Uterus (tissue), 4 donors: ENCODE results near the gene GDPGP1. TPM values are rescaled to one million over a fixed set of nuclear protein-coding genes. Genes with fewer than 3 reads are reported as not detected.

Experiments
- DNase-seq, 2 donors: peaks; one replicate each; pipeline ENCODE4 v3.0.0-alpha.2; 2019 to 2020
- H3K27ac ChIP-seq, 2 donors: fragments of 200-600 bp; sonication (generic); 1 replicate in 1 of 2; 2 replicates in 1 of 2; pipeline ENCODE4 v1.5.1; 2016 to 2018
- H3K27me3 ChIP-seq, 2 donors: fragments of 200-600 bp; sonication (generic); one replicate each; pipeline ENCODE4 v1.5.1; 2018 to 2019; ENCODE audit warnings: control low read depth in 1 of 2
- H3K36me3 ChIP-seq, 2 donors: fragments of 200-600 bp; sonication (generic); one replicate each; pipeline ENCODE4 v1.5.1; 2019; ENCODE audit warnings: control low read depth in 1 of 2
- H3K4me1 ChIP-seq, 2 donors: fragments of 200-600 bp; sonication (generic); one replicate each; pipeline ENCODE4 v1.5.1; 2018 to 2019; ENCODE audit warnings: control low read depth in 1 of 2
- H3K4me3 ChIP-seq, 2 donors: fragments of 200-600 bp; sonication (generic); 1 replicate in 1 of 2; 2 replicates in 1 of 2; pipeline ENCODE4 v1.5.1; 2018 to 2019; ENCODE audit warnings: mild to moderate bottlenecking in 1 of 2
- H3K9me3 ChIP-seq, 2 donors: fragments of 200-600 bp; sonication (generic); one replicate each; pipeline ENCODE4 v1.5.1; 2019; ENCODE audit warnings: control low read depth in 1 of 2
- POLR2A ChIP-seq, 2 donors: fragments of 450-650 bp; IDR thresholded peaks; one replicate each; pipeline ENCODE4 v1.6.1; 2016; ENCODE audit warnings: antibody characterized with exemption in 2 of 2, mild to moderate bottlenecking in 1 of 2, moderate library complexity in 1 of 2
- intact Hi-C: fragments of 100-400 bp; cut with DNase I; formaldehyde crosslinking; loops from one replicate; pipeline ENCODE4 v1.15.1; 2023; ENCODE audit warnings: low total_unique reads
- total RNA-seq, 4 donors: library from RNA; depleted of rRNA in 3 of 4; stranded (reverse); fragments of >200 nt in 3 of 4; gene quantifications; one replicate each; pipeline versions ENCODE4 v1.1.0 to v1.2.4, GENCODE V29; 2014 to 2023
- TF ChIP-seq, protein P1 (sequence below), 4 experiments: fragments of 200-600 bp in 2 of 4; fragments of 450-650 bp in 2 of 4; sonication (generic) in 2 of 4; IDR thresholded peaks; one replicate each; pipeline ENCODE4 v1.5.1; 2016 to 2019; ENCODE audit warnings: antibody characterized with exemption in 4 of 4, mild to moderate bottlenecking in 2 of 4, moderate library complexity in 1 of 4
- donor health status: DM: yes; HTN: yes; CAD: no.

GDPGP1 gene
- total RNA-seq, 4 donors from 2014 or later: under 0.01 to 15.0 (median 4.0) TPM

- H3K4me3 ChIP-seq: no peak overlapping the region
- H3K27ac ChIP-seq: no peak overlapping the region
- intact Hi-C loops: no loop called here
- no peaks in the 10 kb centered on the region for H3K36me3 ChIP-seq
- no peak for DNase-seq
- H3K9me3 ChIP-seq: no peaks in the 10 kb centered on the region
- H3K27me3 ChIP-seq: no peaks in the 10 kb centered on the region
- no peak for TF ChIP-seq POLR2A (IDR thresholded peaks at IDR 0.05)
- TF ChIP-seq, protein P1, sequence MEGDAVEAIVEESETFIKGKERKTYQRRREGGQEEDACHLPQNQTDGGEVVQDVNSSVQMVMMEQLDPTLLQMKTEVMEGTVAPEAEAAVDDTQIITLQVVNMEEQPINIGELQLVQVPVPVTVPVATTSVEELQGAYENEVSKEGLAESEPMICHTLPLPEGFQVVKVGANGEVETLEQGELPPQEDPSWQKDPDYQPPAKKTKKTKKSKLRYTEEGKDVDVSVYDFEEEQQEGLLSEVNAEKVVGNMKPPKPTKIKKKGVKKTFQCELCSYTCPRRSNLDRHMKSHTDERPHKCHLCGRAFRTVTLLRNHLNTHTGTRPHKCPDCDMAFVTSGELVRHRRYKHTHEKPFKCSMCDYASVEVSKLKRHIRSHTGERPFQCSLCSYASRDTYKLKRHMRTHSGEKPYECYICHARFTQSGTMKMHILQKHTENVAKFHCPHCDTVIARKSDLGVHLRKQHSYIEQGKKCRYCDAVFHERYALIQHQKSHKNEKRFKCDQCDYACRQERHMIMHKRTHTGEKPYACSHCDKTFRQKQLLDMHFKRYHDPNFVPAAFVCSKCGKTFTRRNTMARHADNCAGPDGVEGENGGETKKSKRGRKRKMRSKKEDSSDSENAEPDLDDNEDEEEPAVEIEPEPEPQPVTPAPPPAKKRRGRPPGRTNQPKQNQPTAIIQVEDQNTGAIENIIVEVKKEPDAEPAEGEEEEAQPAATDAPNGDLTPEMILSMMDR (IDR thresholded peaks at IDR 0.05): no peak
- H3K4me1 ChIP-seq: peaks cover 0 to 3% of the 10 kb centered on the region in 2 donors
These were observed 27.8 kb downstream of the GDPGP1 start for GRCh38 chr15:90261811-90262210.

DNA sequence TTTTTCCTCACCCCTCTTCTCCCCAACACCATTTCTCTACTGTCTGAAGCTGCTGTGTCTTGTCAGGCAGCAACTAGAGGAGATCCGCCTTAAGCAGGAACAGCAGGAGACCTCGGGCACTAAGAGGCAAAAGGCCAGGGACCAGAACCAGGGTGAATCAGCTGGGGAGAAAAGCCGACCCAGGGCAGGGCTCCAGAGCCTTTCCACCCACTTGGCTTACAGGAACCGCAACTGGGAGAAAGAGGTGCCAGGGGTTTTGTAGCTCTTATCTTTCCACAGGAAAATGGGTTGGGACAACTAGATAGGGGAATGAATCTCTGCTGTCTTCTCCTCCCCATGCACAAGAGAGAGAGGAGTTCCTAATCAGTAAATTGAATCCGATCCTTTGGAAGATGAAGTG is 28.4 kb downstream of the GDPGP1 start:
- no peak overlapping the region for H3K4me3 ChIP-seq
- no peak overlapping the region for H3K27ac ChIP-seq
- peaks cover 0 to 3% of the 10 kb centered on the region in 2 donors for H3K4me1 ChIP-seq
- intact Hi-C loops: no loop called here
- H3K9me3 ChIP-seq: no peaks in the 10 kb centered on the region
- DNase-seq: no peak
- no peaks in the 10 kb centered on the region for H3K36me3 ChIP-seq
- TF ChIP-seq, protein P1 (IDR thresholded peaks at IDR 0.05): no peak
- TF ChIP-seq POLR2A (IDR thresholded peaks at IDR 0.05): no peak
- H3K27me3 ChIP-seq: no peaks in the 10 kb centered on the region

- Histone ChIP-seq H3K4me3 (peak overlapping the region; percentile 71 to 82), H3K27me3 (no peaks in the 10 kb centered on the region), H3K9me3 (no peaks in the 10 kb centered on the region), H3K36me3 (no peaks in the 10 kb centered on the region), H3K4me1 (peaks cover 0 to 9% of the 10 kb centered on the region in 2 donors), H3K27ac (peak overlapping the region; percentile 87 to 92)
- no peak for DNase-seq
- TF ChIP-seq POLR2A (IDR thresholded peaks at IDR 0.05): no peak
- TF ChIP-seq, protein P1 (IDR thresholded peaks at IDR 0.05): no peak
- intact Hi-C loops: no loop called here
These were observed 30.7 kb downstream of the GDPGP1 start for GRCh38 chr15:90264671-90265070.

GRCh38 chr15:90265271-90266060 is 31.5 kb downstream of the GDPGP1 start, which contains the start of gene NGRN:
TSS of gene NGRN (plus strand) at chr15:90265672. CDS start at chr15:90265713, 41 bp downstream.
- H3K36me3 ChIP-seq: no peaks in the 10 kb centered on the region
- H3K27ac ChIP-seq: peak within 1 kb of the TSS; percentile 87 to 92
- H3K4me1 ChIP-seq: peaks cover under 1 to 9% of the 10 kb centered on the region in 2 donors
- peak within 1 kb of the TSS; percentile 71 to 82 for H3K4me3 ChIP-seq
- H3K27me3 ChIP-seq: no peaks in the 10 kb centered on the region
- DNase-seq: peak; percentile 90 to 91
- TF ChIP-seq POLR2A (IDR thresholded peaks at IDR 0.05): peak; percentile 79 to 83
- TF ChIP-seq, protein P1 (IDR thresholded peaks at IDR 0.05): no peak
- intact Hi-C loops: no loop called here
- no peaks in the 10 kb centered on the region for H3K9me3 ChIP-seq

GRCh38 chr15:90266061-90266431 is 32.0 kb downstream of the GDPGP1 start:
- Histone ChIP-seq H3K4me1 (peaks cover 5 to 9% of the 10 kb centered on the region in 2 donors), H3K36me3 (no peaks in the 10 kb centered on the region), H3K27ac (peak overlapping the region; percentile 87 to 92), H3K27me3 (no peaks in the 10 kb centered on the region), H3K4me3 (peak overlapping the region; percentile 71 to 82), H3K9me3 (no peaks in the 10 kb centered on the region)
- TF ChIP-seq, protein P1 (IDR thresholded peaks at IDR 0.05): no peak
- TF ChIP-seq POLR2A (IDR thresholded peaks at IDR 0.05): no peak
- peak in 1 of 2 donors; percentile 32 for DNase-seq
- intact Hi-C loops: no loop called here
